ENCODE results near the gene TACSTD2. TPM values are rescaled to one million over a fixed set of nuclear protein-coding genes. Genes with fewer than 3 reads are reported as not detected.

Gene TACSTD2
- total and polyA plus RNA-seq, 4 donors: 1.6 to 4.8 (median 4.7) TPM

Other genes with a start within 250 kb of the TACSTD2 start
- gene OMA1, start 30.5 kb downstream of the TACSTD2 start, total RNA-seq: 10 to 100 TPM; 15.4 to 22.0 TPM
- gene OMA1, start 30.5 kb downstream of the TACSTD2 start, polyA plus RNA-seq: 1 to 10 TPM; 2.5 to 5.8 TPM
- gene MYSM1, start 122.8 kb upstream of the TACSTD2 start, total RNA-seq: 10 to 100 TPM; 42.7 to 50.4 TPM
- gene MYSM1, start 122.8 kb upstream of the TACSTD2 start, polyA plus RNA-seq: 10 to 100 TPM in 1 of 2 donors, 1 to 10 TPM in 1; 6.6 to 13.3 TPM
- 100 to 1,000 TPM; 101 to 275 TPM for gene JUN, start 206.8 kb upstream of the TACSTD2 start, total RNA-seq
- gene JUN, start 206.8 kb upstream of the TACSTD2 start, polyA plus RNA-seq: 100 to 1,000 TPM in 1 of 2 donors, 10 to 100 TPM in 1; 31.3 to 114 TPM

All from aorta (tissue), 4 donors.